ENCODE data around the gene ST6GALNAC3. TPM values are rescaled to one million over a fixed set of nuclear protein-coding genes. Genes with fewer than 3 reads are reported as not detected.

The ST6GALNAC3 gene
- total RNA-seq, 1 experiment from 2014 or later, result 2.2 TPM

- Histone ChIP-seq H3K27me3 (ENCODE audit: insufficient read depth, low read length) (no peaks in the 10 kb centered on the region), H3K27ac (ENCODE audit: low read depth, low read length) (no peak overlapping the region), H3K4me1 (ENCODE audit: control insufficient read depth in 1 of 2, insufficient read depth in 2 of 2, low read length in 2 of 2) (no peaks in the 10 kb centered on the region), H3K9me2 (ENCODE audit: insufficient read depth) (0 out of 2 replicates have a peak, but pooled peaks cover 3% of the 10 kb centered on the region), H3K4me3 (replicated peaks in 1 of 2; ENCODE audit: low read depth in 1 of 2, low read length in 2 of 2) (no peak overlapping the region), H3K9me3 (ENCODE audit: control insufficient read depth in 1 of 2, insufficient read depth in 1 of 2, low read depth in 1 of 2, low read length in 2 of 2) (no peaks in the 10 kb centered on the region), H4K20me1 (ENCODE audit: insufficient read depth) (no peaks in the 10 kb centered on the region), H3K4me2 (ENCODE audit: low read length) (no peak overlapping the region), H3K9ac (ENCODE audit: low read length) (no peak overlapping the region), H3K79me2 (ENCODE audit: insufficient read depth, low read length) (no peaks in the 10 kb centered on the region), H2AFZ (ENCODE audit: low read depth, low read length, poor library complexity, severe bottlenecking) (no peak overlapping the region), H3K36me3 (ENCODE audit: control insufficient read depth in 1 of 2, insufficient read depth in 2 of 2, low read length in 2 of 2) (no peaks in the 10 kb centered on the region)
- DNase-seq (ENCODE audit: low read depth, low spot score), result no peak
- ChIA-PET RAD21 (ENCODE audit: low non-redundant PET in 1 of 2, low total read pairs in 2 of 2, uncharacterized antibody in 2 of 2, unreplicated experiment in 2 of 2) (no interaction called here), CTCF (no interaction called here), POLR2A (no interaction called here)
- intact Hi-C loops (cut with micrococcal nuclease), result no loop called here
- no peak for TF ChIP-seq POLR2AphosphoS5 (IDR thresholded peaks at IDR 0.05; ENCODE audit: low read depth, low read length)
- no peak for TF ChIP-seq CTCF (IDR thresholded peaks at IDR 0.05 in 2 of 3, conservative IDR thresholded peaks at IDR 0.05 in 1 of 3; ENCODE audit: borderline replicate concordance in 1 of 3, insufficient read depth in 1 of 3, low read depth in 2 of 3, low read length in 2 of 3)
- TF ChIP-seq SRF (IDR thresholded peaks at IDR 0.05; ENCODE audit: low read depth), result no peak
- TF ChIP-seq POLR2A (IDR thresholded peaks at IDR 0.05; ENCODE audit: borderline replicate concordance, extremely low read depth, insufficient read depth, insufficient read length), result no peak
- no peak for TF ChIP-seq RAD21 (IDR thresholded peaks at IDR 0.05; ENCODE audit: low read depth)
- TF ChIP-seq EGR1 (IDR thresholded peaks at IDR 0.05; ENCODE audit: low read depth), result no peak
- TF ChIP-seq EZH2phosphoT487 (IDR thresholded peaks at IDR 0.05; ENCODE audit: borderline replicate concordance), result no peak
- no peak for TF ChIP-seq SIN3A (IDR thresholded peaks at IDR 0.05; ENCODE audit: low read depth)
- TF ChIP-seq REST (IDR thresholded peaks at IDR 0.05; ENCODE audit: low read depth), result no peak
- TF ChIP-seq YY1 (IDR thresholded peaks at IDR 0.05; ENCODE audit: extremely low read depth, insufficient replicate concordance, low read depth, low read length), result no peak
- no peak for TF ChIP-seq ELF1 (IDR thresholded peaks at IDR 0.05; ENCODE audit: borderline replicate concordance, low read depth)
- TF ChIP-seq CEBPB (IDR thresholded peaks at IDR 0.05; ENCODE audit: low read depth), result no peak
- TF ChIP-seq TCF7L2 (IDR thresholded peaks at IDR 0.05; ENCODE audit: borderline replicate concordance, extremely low read depth, insufficient read depth, insufficient read length), result no peak
- no peak for TF ChIP-seq ZNF274 (IDR thresholded peaks at IDR 0.05; ENCODE audit: low read depth, low read length)
- TF ChIP-seq EZH2 (IDR thresholded peaks at IDR 0.05), result no peak
- TF ChIP-seq MAX (IDR thresholded peaks at IDR 0.05), result no peak
- no peak for TF ChIP-seq SP1 (IDR thresholded peaks at IDR 0.05; ENCODE audit: low read depth)
- TF ChIP-seq FOSL1 (IDR thresholded peaks at IDR 0.05; ENCODE audit: low read depth), result no peak
- TF ChIP-seq JUND (IDR thresholded peaks at IDR 0.05), result no peak
- no peak for TF ChIP-seq ATF3 (IDR thresholded peaks at IDR 0.05)
- BruUV-seq (replicated peaks), result no TSS peak
- ATAC-seq, result no peak
Observed at GRCh38 chr1:76408303-76408702, 333.8 kb downstream of the ST6GALNAC3 start.

Measured in HCT116 (cell line).